Psoas muscle (tissue), 8 donors: Measurements from ENCODE around the gene GRIP2. TPM values are rescaled to one million over a fixed set of nuclear protein-coding genes. Genes with fewer than 3 reads are reported as not detected.

ENCODE experiments used
- ATAC-seq, 4 donors: fragments of 200-7000 bp; cut with Tn5 transposase; one replicate each; pipeline ENCODE4 v1.9.1; 2020; ENCODE audit warnings: moderate library complexity in 3 of 4, mild to moderate bottlenecking in 2 of 4
- DNase-seq, 2 donors: peaks; one replicate each; pipeline ENCODE4 v3.0.0-alpha.2; 2020
- H3K27ac ChIP-seq: fragments of 200-600 bp; one replicate; pipeline ENCODE4 v1.8.0; 2022
- H3K27me3 ChIP-seq, 3 donors: fragments of 200-600 bp in 1 of 3; one replicate each; pipeline versions ENCODE4 v1.6.1 to v1.8.0; 2013 to 2022; ENCODE audit warnings: low read length in 2 of 3, mild to moderate bottlenecking in 2 of 3, moderate library complexity in 1 of 3; ENCODE audit not compliant: insufficient read depth in 3 of 3
- H3K36me3 ChIP-seq, 2 donors: fragments of 200-600 bp in 1 of 2; one replicate each; pipeline versions ENCODE4 v1.6.1 to v1.8.0; 2013 to 2022; ENCODE audit warnings: low read depth in 1 of 2, mild to moderate bottlenecking in 1 of 2, moderate library complexity in 1 of 2; ENCODE audit not compliant: insufficient read depth in 1 of 2
- H3K4me1 ChIP-seq: fragments of 200-600 bp; one replicate; pipeline ENCODE4 v1.8.0; 2022
- H3K4me3 ChIP-seq: fragments of 200-600 bp; one replicate; pipeline ENCODE4 v1.8.0; 2022; ENCODE audit warnings: mild to moderate bottlenecking
- H3K9me3 ChIP-seq: fragments of 200-600 bp; one replicate; pipeline ENCODE4 v1.8.0; 2022
- CTCF ChIP-seq: fragments of 200-600 bp; IDR thresholded peaks from one replicate; pipeline ENCODE4 v1.8.0; 2022; ENCODE audit warnings: antibody characterized with exemption
- WGBS, 3 donors: extraction: QIAGEN DNeasy Blood & Tissue Kit; methylation state at CpG; one replicate each; pipeline versions ENCODE4 v1.1.6 to v1.1.7; 2013; 5-methylcytosine and 5-hydroxymethylcytosine counted together
- intact Hi-C, 2 donors: fragments of 100-400 bp; cut with DNase I; formaldehyde crosslinking; loops; one replicate each; pipeline versions ENCODE4 v1.11.0 to v1.14.2; 2022
- polyA plus RNA-seq, 3 donors: library from polyadenylated mRNA; stranded (reverse); fragments of 200-250 nt; gene quantifications; one replicate each; pipeline ENCODE4 v1.2.3, GENCODE V29; 2013
- total RNA-seq, 4 donors: library from RNA; stranded (reverse); fragmentation: NEBNext Ultra II Directional in 2 of 4; extraction: Animal tissue kit (Norgen Biotek cat#: 25700) in 2 of 4; gene quantifications; one replicate each; pipeline versions ENCODE4 v1.2.1 to v1.2.4, GENCODE V29; 2021 to 2023
- donor health status: healthy with polysubstance abuse.
- donor health status: DM: no; HTN: no; CAD: no; lungs with moderate emphysema.
- donor health status: Bipolar disorder and iron deficiency.
- donor health status: healthy.
- donor health status: DM: yes; HTN: yes; CAD: no.
- donor health status: DM: no; HTN: no; CAD: no.
- donor health status: DM: no; HTN: no; CAD: no.
- donor health status: DM: yes; HTN: yes; CAD: no.

The GRIP2 gene
- total and polyA plus RNA-seq, 7 donors = 2.2 to 37.4 (median 24.9) TPM

DNA sequence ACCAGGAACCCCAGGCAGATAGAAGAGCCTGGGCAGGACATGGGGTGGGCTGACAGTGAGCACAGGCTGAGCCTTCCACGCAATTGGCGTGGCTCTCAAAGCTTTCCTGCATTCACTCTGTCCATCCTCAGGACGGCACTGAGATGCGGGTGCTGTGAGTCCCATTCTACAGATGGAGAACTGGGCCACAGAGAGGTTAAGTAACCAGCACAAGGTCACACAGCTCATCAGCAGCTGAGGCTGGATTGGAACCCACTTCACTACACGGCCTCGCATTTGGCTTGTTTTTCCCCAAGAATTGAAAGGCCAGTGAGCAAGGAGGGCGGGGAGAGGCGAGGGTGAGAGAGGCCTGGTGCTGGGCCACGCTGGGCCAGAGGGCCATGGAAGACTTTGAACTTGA, 36.0 kb upstream of the GRIP2 start:
- no peak for ATAC-seq
- H3K9me3 ChIP-seq = no peaks in the 10 kb centered on the region
- H3K36me3 ChIP-seq = no peaks in the 10 kb centered on the region
- H3K4me1 ChIP-seq = peaks cover 1% of the 10 kb centered on the region
- WGBS, 3 donors = 89 to 93% (median 92%) methylated on average over 9 of the region's 9 CpGs
- TF ChIP-seq CTCF = no peak
- peaks cover 0 to 9% (median 0%) of the 10 kb centered on the region in 3 donors for H3K27me3 ChIP-seq
- intact Hi-C loops = no loop called here
- no peak overlapping the region for H3K27ac ChIP-seq
- no peak overlapping the region for H3K4me3 ChIP-seq
- no peak for DNase-seq

DNA sequence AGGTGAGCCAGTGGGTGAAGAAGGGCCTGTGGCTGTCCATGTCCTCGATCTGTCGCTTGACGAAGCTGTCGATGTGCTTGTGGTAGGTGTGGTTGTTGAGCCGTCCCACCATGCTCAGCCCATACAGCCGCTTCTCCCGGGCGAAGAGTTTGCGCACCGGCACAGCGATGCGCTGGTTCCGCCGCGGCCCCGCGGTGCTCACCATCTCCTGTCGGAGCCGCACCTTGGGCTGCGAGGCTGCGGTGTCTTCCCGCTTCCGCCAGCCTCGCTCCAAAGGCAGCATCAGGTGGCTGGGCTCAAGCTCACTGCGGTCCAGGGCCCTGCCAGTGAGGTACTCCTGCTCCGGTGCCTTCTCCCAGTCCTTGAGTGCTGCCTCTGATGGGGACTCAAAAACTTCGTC, 34.0 kb upstream of the GRIP2 start:
- DNase-seq (no peak), ATAC-seq (no peak)
- intact Hi-C loops = no loop called here
- no peaks in the 10 kb centered on the region for H3K36me3 ChIP-seq
- no peaks in the 10 kb centered on the region for H3K9me3 ChIP-seq
- no peak overlapping the region for H3K27ac ChIP-seq
- 75 to 87% (median 86%) methylated on average over 27 of the region's 27 CpGs for WGBS, 3 donors
- H3K27me3 ChIP-seq = peaks cover 0 to 9% (median 0%) of the 10 kb centered on the region in 3 donors
- no peak for TF ChIP-seq CTCF
- no peak overlapping the region for H3K4me3 ChIP-seq
- no peaks in the 10 kb centered on the region for H3K4me1 ChIP-seq

- TF ChIP-seq CTCF = no peak
- H3K9me3 ChIP-seq = no peaks in the 10 kb centered on the region
- intact Hi-C loops = no loop called here
- ATAC-seq (no peak), DNase-seq (no peak)
- no peaks in the 10 kb centered on the region for H3K4me1 ChIP-seq
- no peak overlapping the region for H3K4me3 ChIP-seq
- no peaks in the 10 kb centered on the region for H3K36me3 ChIP-seq
- peaks cover 0 to 9% (median 0%) of the 10 kb centered on the region in 3 donors for H3K27me3 ChIP-seq
- 78 to 86% (median 83%) methylated on average over 21 of the region's 21 CpGs for WGBS, 3 donors
- no peak overlapping the region for H3K27ac ChIP-seq
Measured at GRCh38 chr3:14573706-14574105, 33.6 kb upstream of the GRIP2 start.

- H3K27me3 ChIP-seq = peaks cover 0 to 9% (median 0%) of the 10 kb centered on the region in 3 donors
- H3K4me3 ChIP-seq = no peak overlapping the region
- ATAC-seq (no peak), DNase-seq (no peak)
- intact Hi-C loops = no loop called here
- TF ChIP-seq CTCF = no peak
- no peaks in the 10 kb centered on the region for H3K9me3 ChIP-seq
- H3K4me1 ChIP-seq = no peaks in the 10 kb centered on the region
- H3K27ac ChIP-seq = no peak overlapping the region
- WGBS, 3 donors = 78 to 87% (median 81%) methylated on average over 5 of the region's 5 CpGs
- no peaks in the 10 kb centered on the region for H3K36me3 ChIP-seq
Measured at GRCh38 chr3:14570864-14571263, 30.7 kb upstream of the GRIP2 start.

GRCh38 chr3:14570089-14570488, 29.9 kb upstream of the GRIP2 start:
- H3K27me3 ChIP-seq = peaks cover 0 to 9% (median 0%) of the 10 kb centered on the region in 3 donors

More at GRCh38 chr3:14570089-14570488, 29.9 kb upstream of the GRIP2 start:
- no peak for ATAC-seq
- no peak for DNase-seq
- H3K36me3 ChIP-seq = no peaks in the 10 kb centered on the region
- intact Hi-C loops = no loop called here
- H3K4me3 ChIP-seq = no peak overlapping the region
- H3K9me3 ChIP-seq = no peaks in the 10 kb centered on the region
- no peak for TF ChIP-seq CTCF
- no peak overlapping the region for H3K27ac ChIP-seq
- WGBS, 3 donors = 34 to 46% (median 40%) methylated on average over 5 of the region's 5 CpGs
- no peaks in the 10 kb centered on the region for H3K4me1 ChIP-seq
